Mononuclear cell (primary cell): ENCODE results near the gene CA10. TPM values are rescaled to one million over a fixed set of nuclear protein-coding genes. Genes with fewer than 3 reads are reported as not detected.

Experiments
- H3K27me3 ChIP-seq: 2 replicates; pipeline ENCODE4 v1.6.0; 2011; ENCODE audit warnings: low read length, control low read depth; ENCODE audit not compliant: insufficient read depth
- H3K4me1 ChIP-seq: 2 replicates; pipeline ENCODE4 v1.5.1; 2011; ENCODE audit warnings: mild to moderate bottlenecking, low read length, control low read depth; ENCODE audit not compliant: insufficient read depth
- H3K4me3 ChIP-seq: 2 replicates; pipeline ENCODE4 v1.5.1; 2011; ENCODE audit warnings: mild to moderate bottlenecking, low read length, moderate library complexity
- H3K9me3 ChIP-seq: 2 replicates; pipeline ENCODE4 v1.5.1; 2011; ENCODE audit warnings: low read depth, mild to moderate bottlenecking, control low read depth, low read length
- total RNA-seq: library from RNA; depleted of rRNA; stranded (reverse); fragments of >200 nt; gene quantifications from one replicate; pipeline ENCODE4 v1.2.3, GENCODE V29; 2012

CA10 gene
- total RNA-seq, 1 donor = 0.10 TPM

DNA sequence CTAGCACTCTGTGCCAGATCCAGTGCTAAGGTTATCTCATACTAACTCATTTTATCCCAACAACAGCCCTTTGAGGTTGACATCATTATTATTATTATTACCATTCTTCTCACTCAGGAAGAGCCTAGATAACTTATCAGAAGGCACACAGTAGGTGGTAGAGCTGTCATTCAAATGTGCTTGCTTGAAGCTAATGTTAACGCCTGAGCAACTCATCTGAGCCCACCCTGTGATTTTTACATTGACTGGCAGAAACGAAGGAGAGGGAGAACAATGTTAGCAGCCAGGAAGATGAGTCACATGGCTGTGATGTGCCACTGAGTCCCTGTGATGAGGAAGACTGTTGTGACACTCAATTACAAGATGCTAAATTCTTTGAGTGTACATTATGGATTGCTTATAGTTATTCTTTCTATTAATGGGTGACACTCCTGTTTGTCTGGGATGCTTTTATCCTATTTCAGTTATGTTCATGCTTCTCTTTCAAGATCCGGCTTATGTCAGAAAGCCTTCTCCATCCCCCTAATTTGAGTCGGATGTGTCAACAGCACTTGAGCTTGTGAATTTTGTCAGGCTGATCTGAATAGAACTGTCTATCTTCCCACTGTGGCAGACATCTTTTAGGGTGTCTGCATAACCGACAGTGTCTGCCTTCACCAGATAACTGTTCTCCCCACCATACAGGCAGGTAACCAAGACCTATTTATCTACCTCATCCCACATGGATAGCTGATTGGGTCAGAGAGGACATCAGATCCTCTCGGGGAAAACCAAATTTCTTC lies 426.4 kb downstream of the CA10 start:
- H3K9me3 ChIP-seq = no peaks in the 10 kb centered on the region
- no peak overlapping the region for H3K4me3 ChIP-seq
- no peaks in the 10 kb centered on the region for H3K4me1 ChIP-seq
- H3K27me3 ChIP-seq = no peaks in the 10 kb centered on the region

DNA sequence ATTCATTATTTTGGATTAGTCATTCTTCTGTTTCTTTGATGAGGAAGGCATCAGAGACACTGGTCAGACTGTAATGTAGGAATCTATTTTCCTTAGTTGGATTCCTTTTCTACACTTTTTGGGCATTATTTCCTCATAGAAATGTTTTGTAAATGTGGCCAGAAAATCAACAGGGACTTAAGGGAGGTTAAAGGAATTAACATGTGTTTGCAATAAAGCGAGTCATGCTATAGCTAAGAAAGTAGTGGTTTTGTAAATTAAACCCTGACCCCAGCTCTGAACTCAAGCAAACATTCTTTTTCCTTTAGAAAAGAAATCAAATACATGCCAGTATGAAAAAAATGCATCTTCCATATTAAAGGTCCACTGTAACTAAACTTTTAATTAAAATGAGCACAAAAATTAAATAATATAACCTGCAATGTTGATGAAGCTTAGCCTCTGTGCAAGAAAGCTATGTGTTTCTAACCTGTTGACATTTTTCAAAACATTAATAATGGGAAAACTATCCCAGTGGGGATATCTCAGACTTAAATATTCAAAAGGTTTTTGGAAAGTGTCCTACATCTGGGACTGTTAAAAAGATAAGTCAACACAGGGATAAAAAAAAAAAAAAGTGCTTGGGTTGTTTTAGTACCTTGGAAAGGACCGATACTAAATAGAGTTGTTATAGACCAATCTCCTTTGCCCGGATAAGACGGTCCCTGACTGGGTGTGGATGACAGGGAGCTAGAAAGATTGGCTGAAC lies 428.0 kb downstream of the CA10 start:
- Histone ChIP-seq H3K27me3 (no peaks in the 10 kb centered on the region), H3K4me1 (no peaks in the 10 kb centered on the region), H3K4me3 (no peak overlapping the region), H3K9me3 (no peaks in the 10 kb centered on the region)

- H3K27me3 ChIP-seq = no peaks in the 10 kb centered on the region
- no peak overlapping the region for H3K4me3 ChIP-seq
- no peaks in the 10 kb centered on the region for H3K9me3 ChIP-seq
- no peaks in the 10 kb centered on the region for H3K4me1 ChIP-seq
Observed at GRCh38 chr17:51725185-51725584, 433.3 kb downstream of the CA10 start.

- no peaks in the 10 kb centered on the region for H3K9me3 ChIP-seq
- H3K4me1 ChIP-seq = no peaks in the 10 kb centered on the region
- H3K4me3 ChIP-seq = no peak overlapping the region
- H3K27me3 ChIP-seq = no peaks in the 10 kb centered on the region
Observed at GRCh38 chr17:51724043-51724580, 434.4 kb downstream of the CA10 start.

- Histone ChIP-seq H3K9me3 (no peaks in the 10 kb centered on the region), H3K4me3 (no peak overlapping the region), H3K4me1 (no peaks in the 10 kb centered on the region), H3K27me3 (no peaks in the 10 kb centered on the region)
Observed at GRCh38 chr17:51722994-51723393, 435.5 kb downstream of the CA10 start.

- Histone ChIP-seq H3K4me1 (no peaks in the 10 kb centered on the region), H3K4me3 (no peak overlapping the region), H3K27me3 (no peaks in the 10 kb centered on the region), H3K9me3 (no peaks in the 10 kb centered on the region)
Observed at GRCh38 chr17:51721730-51722129, 436.8 kb downstream of the CA10 start.

GRCh38 chr17:51720439-51720838 lies 438.1 kb downstream of the CA10 start:
- Histone ChIP-seq H3K9me3 (no peaks in the 10 kb centered on the region), H3K27me3 (no peaks in the 10 kb centered on the region), H3K4me1 (no peaks in the 10 kb centered on the region), H3K4me3 (no peak overlapping the region)

DNA sequence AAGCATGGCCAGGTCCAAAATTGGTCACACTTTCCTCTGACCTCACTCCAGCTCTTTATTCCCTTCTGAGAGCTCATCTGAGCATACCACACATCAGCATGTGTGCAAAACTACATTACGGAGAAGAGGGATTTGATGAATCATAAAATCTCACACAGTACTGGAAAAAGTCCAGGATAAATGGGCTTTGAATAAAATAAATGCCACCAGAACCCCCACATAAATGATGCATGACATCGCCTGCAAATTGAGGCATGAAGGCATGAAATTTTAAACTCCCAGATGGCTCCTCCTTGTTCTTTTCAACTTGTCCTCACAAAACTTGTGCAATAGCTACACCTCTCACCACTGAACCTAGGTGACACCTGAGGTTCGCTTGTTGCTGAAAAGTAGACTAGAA lies 439.5 kb downstream of the CA10 start:
- H3K4me3 ChIP-seq = no peak overlapping the region
- H3K27me3 ChIP-seq = no peaks in the 10 kb centered on the region
- H3K9me3 ChIP-seq = no peaks in the 10 kb centered on the region
- H3K4me1 ChIP-seq = no peaks in the 10 kb centered on the region

- Histone ChIP-seq H3K4me1 (no peaks in the 10 kb centered on the region), H3K4me3 (no peak overlapping the region), H3K9me3 (no peaks in the 10 kb centered on the region), H3K27me3 (no peaks in the 10 kb centered on the region)
Observed at GRCh38 chr17:51711581-51711980, 446.9 kb downstream of the CA10 start.

DNA sequence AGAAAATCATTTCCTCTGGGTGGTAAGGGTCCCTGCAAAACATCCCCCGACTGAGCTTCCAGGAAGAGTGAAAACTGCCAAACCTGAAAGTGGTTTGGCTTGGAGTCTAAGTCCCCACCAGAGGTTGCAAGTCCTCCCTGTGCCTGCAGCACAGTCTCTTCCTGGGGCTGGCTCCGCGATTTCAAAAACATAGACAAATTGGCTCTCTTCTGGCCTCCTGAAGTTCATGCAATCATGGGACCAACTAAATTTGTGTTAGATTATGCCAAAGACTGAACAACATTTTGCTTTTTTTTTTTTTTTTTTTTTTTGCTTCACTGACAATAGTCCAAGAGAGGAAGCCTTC lies 447.9 kb downstream of the CA10 start:
- Histone ChIP-seq H3K9me3 (no peaks in the 10 kb centered on the region), H3K4me3 (no peak overlapping the region), H3K27me3 (no peaks in the 10 kb centered on the region), H3K4me1 (no peaks in the 10 kb centered on the region)

- Histone ChIP-seq H3K9me3 (no peaks in the 10 kb centered on the region), H3K4me1 (no peaks in the 10 kb centered on the region), H3K4me3 (no peak overlapping the region), H3K27me3 (no peaks in the 10 kb centered on the region)
Observed at GRCh38 chr17:51709694-51710633, 448.6 kb downstream of the CA10 start.

GRCh38 chr17:51707216-51707615 lies 451.3 kb downstream of the CA10 start:
- Histone ChIP-seq H3K4me3 (no peak overlapping the region), H3K27me3 (no peaks in the 10 kb centered on the region), H3K9me3 (no peaks in the 10 kb centered on the region), H3K4me1 (no peaks in the 10 kb centered on the region)

DNA sequence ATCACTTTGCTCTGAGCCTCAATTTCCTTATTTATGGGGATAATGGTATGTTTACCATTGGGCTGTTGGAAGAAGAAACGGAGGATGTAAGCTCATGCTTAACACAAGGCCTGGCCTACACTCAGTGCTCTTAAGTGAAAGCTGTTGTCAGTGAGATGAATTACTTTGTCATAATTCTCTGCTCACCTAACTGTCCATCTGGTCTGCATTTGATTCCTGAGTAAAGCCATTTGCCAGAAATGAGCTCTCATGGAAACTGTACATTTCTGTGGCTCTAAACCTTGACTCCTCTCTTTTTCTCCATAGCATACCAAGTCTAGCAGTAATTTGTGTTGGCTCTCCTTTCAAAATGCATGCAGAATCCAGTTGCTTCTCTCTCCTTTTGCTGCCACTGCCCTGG lies 452.4 kb downstream of the CA10 start:
- Histone ChIP-seq H3K27me3 (no peaks in the 10 kb centered on the region), H3K4me1 (no peaks in the 10 kb centered on the region)

GRCh38 chr17:51703361-51704341 lies 454.9 kb downstream of the CA10 start:
- Histone ChIP-seq H3K9me3 (no peaks in the 10 kb centered on the region), H3K4me3 (no peak overlapping the region), H3K27me3 (no peaks in the 10 kb centered on the region), H3K4me1 (no peaks in the 10 kb centered on the region)

More for the DNA sequence above, 452.4 kb downstream of the CA10 start:
- Histone ChIP-seq H3K9me3 (no peaks in the 10 kb centered on the region), H3K4me3 (no peak overlapping the region)
